OCI-LY7 (cell line): Measurements from ENCODE around the gene SASH1.

Experiments used
- EZH2phosphoT487 ChIP-seq: fragments of 200-600 bp; sonication (generic); IDR thresholded peaks from 2 replicates; pipeline ENCODE4 v1.6.1; 2018; ENCODE audit warnings: low read depth, borderline replicate concordance, mild to moderate bottlenecking, mixed run types, antibody characterized with exemption, low read length, moderate library complexity, mixed read lengths
- TF ChIP-seq, protein P1 (sequence below): fragments of 200-600 bp; sonication (generic); conservative IDR thresholded peaks from 2 replicates; pipeline ENCODE4 v1.5.1; 2014; ENCODE audit warnings: mild to moderate bottlenecking, antibody characterized with exemption, low read length, moderate library complexity, mixed read lengths

- TF ChIP-seq, protein P1, sequence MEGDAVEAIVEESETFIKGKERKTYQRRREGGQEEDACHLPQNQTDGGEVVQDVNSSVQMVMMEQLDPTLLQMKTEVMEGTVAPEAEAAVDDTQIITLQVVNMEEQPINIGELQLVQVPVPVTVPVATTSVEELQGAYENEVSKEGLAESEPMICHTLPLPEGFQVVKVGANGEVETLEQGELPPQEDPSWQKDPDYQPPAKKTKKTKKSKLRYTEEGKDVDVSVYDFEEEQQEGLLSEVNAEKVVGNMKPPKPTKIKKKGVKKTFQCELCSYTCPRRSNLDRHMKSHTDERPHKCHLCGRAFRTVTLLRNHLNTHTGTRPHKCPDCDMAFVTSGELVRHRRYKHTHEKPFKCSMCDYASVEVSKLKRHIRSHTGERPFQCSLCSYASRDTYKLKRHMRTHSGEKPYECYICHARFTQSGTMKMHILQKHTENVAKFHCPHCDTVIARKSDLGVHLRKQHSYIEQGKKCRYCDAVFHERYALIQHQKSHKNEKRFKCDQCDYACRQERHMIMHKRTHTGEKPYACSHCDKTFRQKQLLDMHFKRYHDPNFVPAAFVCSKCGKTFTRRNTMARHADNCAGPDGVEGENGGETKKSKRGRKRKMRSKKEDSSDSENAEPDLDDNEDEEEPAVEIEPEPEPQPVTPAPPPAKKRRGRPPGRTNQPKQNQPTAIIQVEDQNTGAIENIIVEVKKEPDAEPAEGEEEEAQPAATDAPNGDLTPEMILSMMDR: no peak
- no peak for TF ChIP-seq EZH2phosphoT487
Observed at GRCh38 chr6:148347441-148348054, 4.9 kb downstream of the SASH1 start.
